GOT3 (cell line): ENCODE measurements around the gene GYG1.

Experiments
- DNase-seq: peaks from one replicate; lab custom pipeline; 2025; ENCODE audit warnings: mixed read lengths; lab: John Stamatoyannopoulos, UW

GYG1 gene

GRCh38 chr3:148991219-148992026 is at the start of gene GYG1:
GYG1 (plus strand) TSS chr3:148991540; CDS start chr3:148991641, 101 bp downstream.
- DNase-seq: peak; percentile 29

DNA sequence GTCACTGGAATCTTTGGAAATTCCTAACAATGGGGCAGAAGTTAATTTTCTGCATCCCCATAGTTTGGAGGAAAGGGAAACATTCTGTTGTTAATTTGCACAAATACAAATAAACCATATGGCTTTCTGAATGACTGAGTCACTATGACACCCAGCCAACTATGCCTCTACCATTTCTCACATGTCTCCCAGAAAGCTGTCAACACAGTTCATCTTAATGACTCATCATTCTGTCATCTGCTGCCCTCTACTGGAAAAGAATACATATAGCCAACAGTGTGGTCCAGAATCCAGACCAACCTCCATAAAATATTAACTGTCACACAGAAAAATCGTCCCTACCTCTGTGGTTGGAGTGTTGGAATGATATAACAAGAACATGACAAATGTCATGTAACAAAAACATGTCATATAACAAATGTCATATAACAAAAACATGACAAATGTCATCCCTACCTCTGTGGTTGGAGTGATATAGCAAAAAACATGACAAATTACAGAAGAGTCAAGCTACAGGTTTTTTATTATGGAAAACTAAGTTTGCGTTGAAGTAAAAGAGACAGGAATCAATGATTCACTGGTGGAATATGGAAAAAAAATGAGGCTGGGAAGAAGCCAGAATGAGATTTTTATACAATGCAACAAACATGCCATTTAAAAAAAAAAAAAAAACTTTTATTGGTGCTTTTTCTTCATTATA is 47.7 kb upstream of the GYG1 start:
- DNase-seq: no peak

DNA sequence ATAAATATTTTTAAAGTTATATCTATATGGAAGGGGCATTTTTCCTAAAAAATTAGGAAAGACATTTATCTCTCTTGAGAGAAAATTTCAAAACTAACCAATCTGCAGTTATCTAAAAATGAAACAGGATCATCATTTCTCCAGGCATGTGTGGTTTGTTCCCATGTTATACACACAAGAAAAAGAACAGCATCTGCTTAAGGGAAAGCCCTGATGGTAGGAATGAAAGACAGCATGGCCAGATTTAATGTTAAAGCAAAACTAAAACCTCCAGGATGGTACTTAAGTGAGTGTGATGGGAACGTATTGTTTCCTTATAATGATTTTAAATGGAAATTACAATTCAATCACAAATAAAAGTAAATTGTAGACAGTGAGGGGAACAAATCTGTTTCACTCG is 46.2 kb upstream of the GYG1 start:
- no peak for DNase-seq

GRCh38 chr3:148948913-148949657 is 42.3 kb upstream of the GYG1 start:
- DNase-seq: no peak

GRCh38 chr3:148950806-148951205 is 40.5 kb upstream of the GYG1 start:
- no peak for DNase-seq

DNA sequence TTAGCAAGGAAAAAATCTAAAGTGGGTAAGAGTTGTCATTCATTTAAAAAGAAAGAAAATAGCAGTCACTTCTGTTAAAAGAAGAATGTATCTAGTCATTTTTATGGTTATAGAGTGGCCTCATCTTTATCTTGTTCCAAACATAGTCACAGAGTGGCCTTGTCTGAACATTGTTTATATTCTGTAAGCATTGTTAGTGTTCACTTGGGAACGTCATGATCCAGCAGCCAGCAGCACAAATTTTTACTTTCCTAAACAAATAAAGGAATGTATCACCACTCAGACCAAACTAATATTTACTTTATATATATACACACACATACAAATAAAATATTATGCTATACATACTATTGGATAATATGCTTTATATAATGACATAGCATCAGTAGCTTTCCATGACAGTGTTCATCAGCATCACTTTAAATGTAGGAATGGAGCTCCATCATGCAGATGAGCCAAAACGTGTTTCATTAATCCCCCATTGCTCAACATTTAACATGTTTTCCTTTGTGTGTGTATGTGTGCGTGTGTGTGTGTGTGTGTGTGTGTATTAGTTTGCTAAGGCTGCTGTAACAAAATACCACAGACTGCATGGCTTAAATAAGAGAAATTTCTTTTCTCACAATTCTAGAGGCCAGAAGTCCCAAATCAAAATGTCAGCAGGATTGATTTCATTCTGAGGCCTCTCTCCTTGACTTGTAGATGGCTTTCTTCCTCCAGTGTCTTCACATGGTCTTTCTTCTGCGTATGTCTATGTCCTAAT is 39.6 kb upstream of the GYG1 start:
- DNase-seq: no peak

- DNase-seq: no peak
These were observed 38.2 kb upstream of the GYG1 start for GRCh38 chr3:148953094-148953493.

DNA sequence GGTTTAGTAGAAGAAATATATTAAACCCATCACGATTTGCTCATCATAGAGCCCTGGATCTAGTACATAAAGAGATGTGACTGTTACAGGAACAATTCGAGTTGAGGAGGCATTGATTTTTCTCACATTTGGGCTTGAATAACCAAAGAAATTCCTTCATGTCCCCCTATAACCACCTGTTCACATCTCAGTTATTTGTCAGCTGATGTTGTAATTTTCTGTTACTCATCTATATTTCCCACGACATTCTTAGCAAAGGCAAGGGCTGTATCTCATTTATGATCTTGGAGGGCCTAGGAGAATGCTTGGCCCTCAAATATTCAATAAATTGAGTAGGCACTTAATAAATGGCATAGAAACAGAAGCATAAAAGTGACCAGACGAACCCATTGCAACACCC is 36.4 kb upstream of the GYG1 start:
- no peak for DNase-seq

- peak; percentile 43 for DNase-seq
These were observed 35.6 kb upstream of the GYG1 start for GRCh38 chr3:148955544-148956346.

DNA sequence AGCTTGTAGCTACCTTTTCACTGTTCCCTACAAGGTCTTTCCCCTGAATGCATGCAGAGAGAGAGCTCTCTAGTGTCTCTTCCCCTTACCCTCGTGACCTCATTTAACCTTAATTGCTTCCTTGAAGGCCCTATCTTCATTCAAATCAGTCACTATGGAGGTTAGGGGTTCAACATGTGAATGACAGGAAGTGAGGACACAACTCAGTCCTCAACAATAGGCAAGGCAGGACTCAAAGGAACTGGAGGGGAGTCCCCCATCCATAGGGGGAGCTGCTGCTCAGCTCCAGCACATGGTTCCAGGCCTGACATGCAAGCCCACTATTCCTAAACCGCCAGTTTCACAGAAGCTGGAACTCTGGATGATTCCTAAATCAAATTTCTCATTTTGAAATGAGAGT is 33.8 kb upstream of the GYG1 start:
- no peak for DNase-seq

GRCh38 chr3:148958696-148959095 is 32.6 kb upstream of the GYG1 start:
- no peak for DNase-seq

GRCh38 chr3:148962513-148962912 is 28.8 kb upstream of the GYG1 start:
- no peak for DNase-seq

- DNase-seq: no peak
These were observed 26.5 kb upstream of the GYG1 start for GRCh38 chr3:148964809-148965208.

GRCh38 chr3:148968321-148968720 is 23.0 kb upstream of the GYG1 start:
- DNase-seq: no peak

DNA sequence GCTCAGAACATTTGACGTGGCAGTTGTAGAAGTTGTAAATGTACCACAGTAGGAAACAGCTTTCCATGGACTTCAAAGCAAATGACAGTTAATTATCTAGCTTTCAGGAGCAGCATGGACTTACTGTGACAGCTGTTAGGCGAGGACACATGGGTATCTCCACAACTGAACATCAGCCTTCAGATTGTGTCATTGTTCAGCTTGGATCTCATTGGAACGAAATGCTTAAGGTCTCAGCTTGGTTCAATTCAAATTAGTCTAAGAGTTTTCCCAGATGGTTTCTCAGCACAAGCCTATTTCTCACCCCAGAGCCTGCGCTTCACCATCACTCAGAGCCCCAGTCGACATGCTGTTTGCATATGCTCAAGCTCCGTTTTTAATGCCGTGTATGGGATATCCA is 21.1 kb upstream of the GYG1 start:
- no peak for DNase-seq

DNA sequence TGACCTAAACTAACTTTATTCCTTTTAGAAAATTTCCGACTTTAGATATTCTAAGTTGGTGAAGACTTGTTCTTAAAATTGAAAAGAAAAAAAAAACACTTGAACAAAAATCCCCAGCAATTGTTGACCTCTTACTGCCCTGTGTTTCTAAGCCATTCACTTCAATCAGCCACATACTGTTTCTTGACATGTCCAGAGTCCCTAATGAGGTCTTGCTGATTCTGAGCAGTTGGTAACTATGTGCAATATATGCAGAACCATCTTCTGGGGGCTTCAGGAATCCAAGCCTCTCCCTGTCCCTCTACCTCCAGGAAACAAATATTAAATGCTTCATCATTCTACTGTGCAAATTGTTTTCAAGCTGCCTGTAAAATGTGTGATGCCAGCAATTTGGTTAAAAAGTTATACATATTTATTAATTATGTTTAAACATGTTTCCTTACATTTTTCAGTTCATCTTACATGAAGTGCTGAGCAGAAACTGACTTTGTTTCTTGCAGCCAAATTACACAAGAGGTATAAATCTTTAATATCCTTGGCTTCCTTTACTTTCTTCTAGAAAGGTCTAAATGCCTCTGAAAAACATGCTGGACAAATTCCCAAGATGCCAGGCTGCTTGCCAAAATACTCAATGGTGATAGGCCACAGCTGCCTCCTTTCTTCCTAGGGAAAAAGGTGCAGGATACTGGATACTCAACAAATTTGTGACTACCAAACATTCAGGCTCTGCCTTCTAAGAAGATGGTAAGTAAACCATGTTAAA is 19.8 kb upstream of the GYG1 start:
- no peak for DNase-seq

DNA sequence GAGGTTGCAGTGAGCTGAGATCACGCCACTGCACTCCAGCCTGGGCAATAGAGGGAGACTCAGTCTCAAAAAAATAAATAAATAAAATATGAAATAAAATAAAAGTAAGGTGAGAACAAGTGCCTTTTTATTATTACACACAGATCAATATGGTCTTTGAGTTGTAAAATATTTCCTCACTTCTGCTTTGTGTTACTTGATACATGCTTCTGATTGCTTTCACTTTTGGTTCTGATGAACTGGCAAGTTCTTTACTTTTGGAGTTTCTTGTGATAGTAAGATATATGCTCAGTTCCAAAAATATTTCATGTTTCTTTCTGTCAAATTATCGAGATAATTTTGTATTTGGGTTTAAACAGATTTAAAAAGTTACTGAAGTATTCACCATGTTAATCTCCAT is 16.6 kb upstream of the GYG1 start:
- no peak for DNase-seq

DNA sequence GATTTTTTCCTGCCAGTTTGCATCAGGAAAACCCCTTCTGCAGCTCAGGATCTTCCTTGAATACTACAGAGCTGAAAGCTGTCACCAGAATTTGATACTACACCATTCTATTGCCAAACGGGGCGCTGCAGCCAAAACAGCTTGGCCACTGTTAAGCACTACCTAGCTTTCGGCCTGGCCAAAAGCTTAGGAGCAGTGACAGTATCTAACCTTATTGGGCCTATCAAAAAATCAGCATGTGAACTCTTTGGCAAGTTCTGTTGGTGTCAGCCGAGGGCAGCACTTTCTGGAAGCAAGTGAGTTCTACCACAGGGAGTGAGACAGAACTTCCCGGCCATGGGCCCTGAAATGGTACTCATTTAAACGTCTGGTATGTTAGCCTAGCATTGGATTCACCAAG is 16.1 kb upstream of the GYG1 start:
- no peak for DNase-seq

DNA sequence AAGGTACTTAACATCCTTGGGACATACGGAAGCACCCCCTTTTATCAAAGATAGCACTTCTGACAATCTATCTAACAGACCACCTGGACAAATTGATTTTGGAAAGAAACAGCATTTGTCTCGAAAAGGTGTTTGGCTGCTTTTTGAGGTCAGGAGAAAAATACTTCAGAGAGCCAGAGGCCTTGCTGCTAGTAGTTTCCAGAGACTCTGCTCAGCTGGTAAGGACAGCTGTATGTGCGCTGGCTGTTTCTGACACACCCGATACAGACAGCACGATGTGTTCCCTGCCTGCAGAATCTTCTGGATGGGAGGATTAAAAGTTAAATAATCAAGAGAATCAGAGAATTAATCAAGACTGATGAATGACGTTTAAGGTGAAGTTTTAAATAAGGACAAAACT is 15.6 kb upstream of the GYG1 start:
- no peak for DNase-seq

DNA sequence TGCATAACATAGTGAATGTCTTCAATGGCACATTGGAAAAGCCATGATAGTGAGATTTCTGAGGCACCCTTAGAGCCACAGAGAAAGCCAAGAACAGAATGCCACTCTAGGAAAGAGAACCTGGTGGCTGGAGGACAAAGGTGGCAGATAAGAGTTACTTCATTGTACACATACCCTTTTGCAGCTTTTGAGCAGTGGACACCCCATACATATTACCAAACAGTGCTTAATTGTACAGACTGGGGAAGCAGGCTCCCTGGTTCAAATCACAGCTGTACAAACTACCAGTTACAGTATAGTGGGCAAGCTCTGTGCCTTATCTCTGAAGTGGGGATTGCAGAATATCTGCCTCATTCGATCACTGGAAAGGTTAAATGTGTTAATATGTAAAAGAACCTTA is 10.1 kb upstream of the GYG1 start:
- no peak for DNase-seq
